ENCODE results near the gene ITM2C. TPM values are rescaled to one million over a fixed set of nuclear protein-coding genes. Genes with fewer than 3 reads are reported as not detected.

The ITM2C gene
- polyA plus RNA-seq, 1 donor (not counting 4 experiments of a cell fraction or from before 2014, with no cell fraction given), result 55.0 TPM

DNA sequence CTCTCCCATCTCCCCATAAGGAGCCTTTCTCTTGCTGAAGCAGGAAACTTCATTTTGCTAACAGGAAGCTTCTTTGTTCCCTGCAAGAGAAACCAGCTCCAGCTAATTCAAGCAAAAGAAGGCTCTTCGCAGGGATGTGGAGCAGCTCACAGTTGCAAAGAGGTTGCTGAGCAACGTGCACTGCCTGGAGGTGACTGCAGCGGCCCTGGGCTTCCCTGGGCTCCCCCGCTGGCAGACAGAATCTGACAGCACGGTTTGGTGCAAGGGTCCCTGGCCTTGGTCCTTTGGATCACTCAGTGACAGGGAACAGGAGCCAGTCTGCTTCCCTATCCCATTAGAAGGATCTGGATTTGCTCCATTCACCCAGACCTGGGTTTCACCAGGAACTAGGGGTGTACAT lies 34.5 kb downstream of the ITM2C start:
- FAIRE-seq (no peak), DNase-seq (ENCODE audit: low read depth, low spot score) (no peak)
- no peaks in the 10 kb centered on the region for H4K20me1 ChIP-seq (ENCODE audit: control insufficient read depth, extremely low read depth, insufficient read depth, low read length)
- H3K27me3 ChIP-seq (ENCODE audit: control insufficient read depth, extremely low read depth, insufficient read depth, low read length), result peaks cover 14% of the 10 kb centered on the region
- no peaks in the 10 kb centered on the region for H3K4me1 ChIP-seq (ENCODE audit: control insufficient read depth, extremely low read depth, insufficient read depth, low read length)
- dilution Hi-C loops (cut with MboI; ENCODE audit: extremely low pct_ligation_motif_present, low sequenced_read_pairs), result no loop called here
- H3K9ac ChIP-seq (ENCODE audit: control insufficient read depth, extremely low read depth, insufficient read depth, low read length), result no peak overlapping the region
- H2AFZ ChIP-seq (ENCODE audit: control insufficient read depth, low read length), result no peak overlapping the region
- H3K4me2 ChIP-seq (ENCODE audit: control insufficient read depth, extremely low read depth, insufficient read depth, low read depth, low read length), result no peak overlapping the region
- H3K9me3 ChIP-seq (ENCODE audit: control insufficient read depth, low read depth, low read length), result no peaks in the 10 kb centered on the region
- no peak for TF ChIP-seq EZH2 (IDR thresholded peaks at IDR 0.05; ENCODE audit: low read length)
- TF ChIP-seq, protein P1, sequence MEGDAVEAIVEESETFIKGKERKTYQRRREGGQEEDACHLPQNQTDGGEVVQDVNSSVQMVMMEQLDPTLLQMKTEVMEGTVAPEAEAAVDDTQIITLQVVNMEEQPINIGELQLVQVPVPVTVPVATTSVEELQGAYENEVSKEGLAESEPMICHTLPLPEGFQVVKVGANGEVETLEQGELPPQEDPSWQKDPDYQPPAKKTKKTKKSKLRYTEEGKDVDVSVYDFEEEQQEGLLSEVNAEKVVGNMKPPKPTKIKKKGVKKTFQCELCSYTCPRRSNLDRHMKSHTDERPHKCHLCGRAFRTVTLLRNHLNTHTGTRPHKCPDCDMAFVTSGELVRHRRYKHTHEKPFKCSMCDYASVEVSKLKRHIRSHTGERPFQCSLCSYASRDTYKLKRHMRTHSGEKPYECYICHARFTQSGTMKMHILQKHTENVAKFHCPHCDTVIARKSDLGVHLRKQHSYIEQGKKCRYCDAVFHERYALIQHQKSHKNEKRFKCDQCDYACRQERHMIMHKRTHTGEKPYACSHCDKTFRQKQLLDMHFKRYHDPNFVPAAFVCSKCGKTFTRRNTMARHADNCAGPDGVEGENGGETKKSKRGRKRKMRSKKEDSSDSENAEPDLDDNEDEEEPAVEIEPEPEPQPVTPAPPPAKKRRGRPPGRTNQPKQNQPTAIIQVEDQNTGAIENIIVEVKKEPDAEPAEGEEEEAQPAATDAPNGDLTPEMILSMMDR (optimal IDR thresholded peaks at IDR 0.05 in 1 of 3, IDR thresholded peaks at IDR 0.05 in 1 of 3, conservative IDR thresholded peaks at IDR 0.05 in 1 of 3; ENCODE audit: extremely low read depth in 1 of 3, insufficient read depth in 2 of 3, low read length in 3 of 3), result no peak
- H3K27ac ChIP-seq (ENCODE audit: control insufficient read depth, insufficient read depth, low read length), result no peak overlapping the region
- H3K4me3 ChIP-seq (ENCODE audit: control insufficient read depth in 2 of 3, extremely low read depth in 1 of 3, insufficient read depth in 2 of 3, low read depth in 1 of 3, low read length in 3 of 3), result no peak overlapping the region
- no peaks in the 10 kb centered on the region for H3K36me3 ChIP-seq (ENCODE audit: control insufficient read depth in 2 of 2, extremely low read depth in 1 of 2, insufficient read depth in 2 of 2, low read length in 2 of 2)
- H3K79me2 ChIP-seq (ENCODE audit: control insufficient read depth, insufficient read depth, low read length), result no peaks in the 10 kb centered on the region
- no peaks in the 10 kb centered on the region for H3K9me1 ChIP-seq (ENCODE audit: control insufficient read depth, extremely low read depth, insufficient read depth, low read length)

DNA sequence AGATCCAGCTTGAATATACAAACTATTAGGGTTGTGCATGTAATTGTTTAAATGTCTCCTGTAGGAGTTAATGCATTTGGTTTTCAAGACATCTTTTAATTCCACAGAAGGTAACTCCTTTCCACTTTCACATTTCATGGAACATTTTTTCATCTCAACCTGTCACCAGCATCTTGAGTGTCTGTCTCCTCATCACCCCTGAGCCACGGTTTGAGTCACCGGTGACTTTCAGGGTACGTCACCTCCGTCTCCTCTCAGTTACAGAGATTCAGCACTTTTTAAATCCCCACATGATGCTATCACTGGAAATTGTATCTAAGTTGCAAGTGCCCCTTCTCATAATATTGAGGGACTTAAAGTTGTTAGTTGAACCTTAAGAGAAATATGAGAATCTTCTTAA lies 35.0 kb downstream of the ITM2C start:
- Histone ChIP-seq H3K36me3 (ENCODE audit: control insufficient read depth in 2 of 2, extremely low read depth in 1 of 2, insufficient read depth in 2 of 2, low read length in 2 of 2) (no peaks in the 10 kb centered on the region), H4K20me1 (ENCODE audit: control insufficient read depth, extremely low read depth, insufficient read depth, low read length) (no peaks in the 10 kb centered on the region), H2AFZ (ENCODE audit: control insufficient read depth, low read length) (no peak overlapping the region), H3K27ac (ENCODE audit: control insufficient read depth, insufficient read depth, low read length) (no peak overlapping the region), H3K9me1 (ENCODE audit: control insufficient read depth, extremely low read depth, insufficient read depth, low read length) (no peaks in the 10 kb centered on the region), H3K79me2 (ENCODE audit: control insufficient read depth, insufficient read depth, low read length) (no peaks in the 10 kb centered on the region), H3K9ac (ENCODE audit: control insufficient read depth, extremely low read depth, insufficient read depth, low read length) (no peak overlapping the region), H3K4me2 (ENCODE audit: control insufficient read depth, extremely low read depth, insufficient read depth, low read depth, low read length) (no peak overlapping the region), H3K4me3 (ENCODE audit: control insufficient read depth in 2 of 3, extremely low read depth in 1 of 3, insufficient read depth in 2 of 3, low read depth in 1 of 3, low read length in 3 of 3) (no peak overlapping the region), H3K4me1 (ENCODE audit: control insufficient read depth, extremely low read depth, insufficient read depth, low read length) (no peaks in the 10 kb centered on the region), H3K9me3 (ENCODE audit: control insufficient read depth, low read depth, low read length) (no peaks in the 10 kb centered on the region), H3K27me3 (ENCODE audit: control insufficient read depth, extremely low read depth, insufficient read depth, low read length) (peaks cover 14% of the 10 kb centered on the region)
- FAIRE-seq, result no peak
- no peak for DNase-seq (ENCODE audit: low read depth, low spot score)
- TF ChIP-seq, protein P1 (optimal IDR thresholded peaks at IDR 0.05 in 1 of 3, IDR thresholded peaks at IDR 0.05 in 1 of 3, conservative IDR thresholded peaks at IDR 0.05 in 1 of 3; ENCODE audit: extremely low read depth in 1 of 3, insufficient read depth in 2 of 3, low read length in 3 of 3), result no peak
- no peak for TF ChIP-seq EZH2 (IDR thresholded peaks at IDR 0.05; ENCODE audit: low read length)
- dilution Hi-C loops (cut with MboI; ENCODE audit: extremely low pct_ligation_motif_present, low sequenced_read_pairs), result no loop called here
